ENCODE results near the gene PAF1.

Gene PAF1

GRCh38 chr19:39372047-39372802 lies 18.7 kb downstream of the PAF1 start:
- DNase-seq (ENCODE audit: extremely low read depth, low read depth): peak; percentile 95
- no peak for TF ChIP-seq CTCF (IDR thresholded peaks at IDR 0.05; ENCODE audit: low read depth, low read length)

- TF ChIP-seq CTCF (IDR thresholded peaks at IDR 0.05; ENCODE audit: low read depth, low read length): no peak
- no peak for DNase-seq (ENCODE audit: extremely low read depth, low read depth)
Measured at GRCh38 chr19:39370735-39371134, 20.2 kb downstream of the PAF1 start.

GRCh38 chr19:39369200-39369599 lies 21.7 kb downstream of the PAF1 start:
- no peak for TF ChIP-seq CTCF (IDR thresholded peaks at IDR 0.05; ENCODE audit: low read depth, low read length)
- DNase-seq (ENCODE audit: extremely low read depth, low read depth): no peak

GRCh38 chr19:39365531-39365930 lies 25.4 kb downstream of the PAF1 start:
- no peak for DNase-seq (ENCODE audit: extremely low read depth, low read depth)
- no peak for TF ChIP-seq CTCF (IDR thresholded peaks at IDR 0.05; ENCODE audit: low read depth, low read length)

GRCh38 chr19:39363901-39364457 lies 26.9 kb downstream of the PAF1 start:
- TF ChIP-seq CTCF (IDR thresholded peaks at IDR 0.05; ENCODE audit: low read depth, low read length): no peak
- DNase-seq (ENCODE audit: extremely low read depth, low read depth): no peak

GRCh38 chr19:39362682-39363657 lies 27.9 kb downstream of the PAF1 start:
- TF ChIP-seq CTCF (IDR thresholded peaks at IDR 0.05; ENCODE audit: low read depth, low read length): no peak
- DNase-seq (ENCODE audit: extremely low read depth, low read depth): no peak

Data from AG09319 (cell line).